Lung (tissue), 12 donors: Measurements from ENCODE around the gene PXMP2. TPM values are rescaled to one million over a fixed set of nuclear protein-coding genes. Genes with fewer than 3 reads are reported as not detected.

ENCODE experiments used
- ATAC-seq: fragments of 200-7000 bp; cut with Tn5 transposase; one replicate; pipeline ENCODE4 v1.9.1; 2020; ENCODE audit warnings: moderate number of reproducible peaks; ENCODE audit not compliant: insufficient read depth, low FRiP score
- DNase-seq, 3 donors: peaks; one replicate each; pipeline ENCODE4 v3.0.0-alpha.2; 2013 to 2017
- H3K27ac ChIP-seq, 2 donors: one replicate each; pipeline ENCODE4 v1.5.1; 2013; ENCODE audit warnings: mild to moderate bottlenecking in 2 of 2, moderate library complexity in 2 of 2, control low read depth in 1 of 2, inconsistent platforms in 1 of 2, low read depth in 1 of 2, low read length in 1 of 2
- H3K27me3 ChIP-seq, 3 donors: one replicate each; pipeline ENCODE4 v1.5.1; 2013; ENCODE audit warnings: low read length in 2 of 3; ENCODE audit not compliant: control insufficient read depth in 3 of 3, insufficient read depth in 3 of 3
- H3K36me3 ChIP-seq, 4 donors: one replicate each; pipeline ENCODE4 v1.5.1; 2013; ENCODE audit warnings: low read length in 4 of 4, mild to moderate bottlenecking in 1 of 4, moderate library complexity in 1 of 4; ENCODE audit not compliant: control insufficient read depth in 4 of 4, insufficient read depth in 4 of 4
- H3K4me1 ChIP-seq, 5 donors: one replicate each; pipeline ENCODE4 v1.5.1; 2013; ENCODE audit warnings: low read length in 5 of 5, mild to moderate bottlenecking in 2 of 5, moderate library complexity in 1 of 5; ENCODE audit not compliant: control insufficient read depth in 5 of 5, insufficient read depth in 5 of 5
- H3K4me3 ChIP-seq: one replicate; pipeline ENCODE4 v1.5.1; 2013; ENCODE audit warnings: mild to moderate bottlenecking, control low read depth, moderate library complexity
- H3K9ac ChIP-seq, 2 donors: one replicate each; pipeline ENCODE4 v1.5.1; 2013; ENCODE audit warnings: low read length in 2 of 2, control low read depth in 1 of 2; ENCODE audit not compliant: insufficient read depth in 1 of 2
- H3K9me3 ChIP-seq, 4 donors: one replicate each; pipeline ENCODE4 v1.5.1; 2013; ENCODE audit warnings: low read length in 3 of 4, mild to moderate bottlenecking in 1 of 4, moderate library complexity in 1 of 4; ENCODE audit not compliant: control insufficient read depth in 4 of 4, insufficient read depth in 3 of 4
- WGBS, 2 donors: extraction: QIAGEN DNeasy Blood & Tissue Kit; methylation state at CpG; one replicate each; pipeline ENCODE4 v1.1.7; 2013; 5-methylcytosine and 5-hydroxymethylcytosine counted together
- polyA plus RNA-seq, 2 donors: library from polyadenylated mRNA; stranded (reverse); fragments of 200-250 nt; gene quantifications; one replicate each; pipeline ENCODE4 v1.2.1, GENCODE V29; 2013
- total RNA-seq, 2 donors: library from RNA; depleted of rRNA in 1 of 2; stranded (reverse); fragments of >200 nt in 1 of 2; gene quantifications; one replicate each; pipeline ENCODE4 v1.2.1, GENCODE V29; 2014 to 2021
- TF ChIP-seq, protein P1 (sequence below): IDR thresholded peaks from 2 replicates; pipeline ENCODE4 v1.5.1; 2012; ENCODE audit warnings: mild to moderate bottlenecking; ENCODE audit errors: control extremely low read depth, extremely low read depth
- donor health status: control.
- donor health status: control.
- donor health status: Bipolar disorder and iron deficiency.
- donor health status: healthy.
- donor health status: DM: yes; HTN: yes; CAD: no.

The PXMP2 gene
- total and polyA plus RNA-seq, 4 donors, result 5.6 to 15.3 (median 13.2) TPM

DNA sequence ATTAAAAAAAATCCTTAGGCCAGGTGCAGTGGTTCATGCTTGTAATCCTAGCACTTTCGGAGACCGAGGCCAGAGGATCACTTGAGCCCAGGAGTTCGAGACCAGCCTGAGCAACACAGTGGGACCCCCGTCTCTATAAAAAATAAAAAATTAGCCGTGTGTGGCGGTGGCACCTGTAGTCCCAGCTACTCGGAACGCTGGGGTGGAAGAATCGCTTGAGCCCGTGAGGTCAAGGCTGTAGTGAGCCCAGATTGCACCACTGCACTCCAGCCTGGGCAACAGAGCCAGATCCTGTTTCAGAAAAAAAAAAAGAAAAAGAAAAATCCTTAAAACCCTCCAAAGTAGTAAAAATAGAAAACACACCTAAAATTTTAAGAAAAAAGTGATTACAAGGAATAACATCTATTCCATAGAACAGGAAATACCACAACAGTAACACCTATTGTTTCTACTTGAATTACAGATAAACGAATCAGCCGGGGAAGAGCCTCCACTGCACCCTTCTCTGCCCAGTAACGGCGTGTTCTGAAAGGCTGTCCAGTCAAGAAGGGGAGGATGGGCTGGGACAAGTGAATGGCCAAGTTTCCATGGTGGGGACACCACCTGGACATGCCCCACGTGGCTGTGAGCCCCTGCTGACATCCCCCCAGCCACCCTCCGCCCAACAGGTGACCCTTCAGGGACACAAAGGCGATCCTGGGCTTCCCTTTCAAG lies 18.1 kb upstream of the PXMP2 start:
- ATAC-seq (no peak), DNase-seq (no peak)
- TF ChIP-seq, protein P1, sequence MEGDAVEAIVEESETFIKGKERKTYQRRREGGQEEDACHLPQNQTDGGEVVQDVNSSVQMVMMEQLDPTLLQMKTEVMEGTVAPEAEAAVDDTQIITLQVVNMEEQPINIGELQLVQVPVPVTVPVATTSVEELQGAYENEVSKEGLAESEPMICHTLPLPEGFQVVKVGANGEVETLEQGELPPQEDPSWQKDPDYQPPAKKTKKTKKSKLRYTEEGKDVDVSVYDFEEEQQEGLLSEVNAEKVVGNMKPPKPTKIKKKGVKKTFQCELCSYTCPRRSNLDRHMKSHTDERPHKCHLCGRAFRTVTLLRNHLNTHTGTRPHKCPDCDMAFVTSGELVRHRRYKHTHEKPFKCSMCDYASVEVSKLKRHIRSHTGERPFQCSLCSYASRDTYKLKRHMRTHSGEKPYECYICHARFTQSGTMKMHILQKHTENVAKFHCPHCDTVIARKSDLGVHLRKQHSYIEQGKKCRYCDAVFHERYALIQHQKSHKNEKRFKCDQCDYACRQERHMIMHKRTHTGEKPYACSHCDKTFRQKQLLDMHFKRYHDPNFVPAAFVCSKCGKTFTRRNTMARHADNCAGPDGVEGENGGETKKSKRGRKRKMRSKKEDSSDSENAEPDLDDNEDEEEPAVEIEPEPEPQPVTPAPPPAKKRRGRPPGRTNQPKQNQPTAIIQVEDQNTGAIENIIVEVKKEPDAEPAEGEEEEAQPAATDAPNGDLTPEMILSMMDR, result no peak
- no peak overlapping the region for H3K4me3 ChIP-seq
- WGBS, 2 donors, result 90 to 93% methylated on average over 17 of the region's 17 CpGs
- H3K27ac ChIP-seq, result no peak overlapping the region
- no peak overlapping the region for H3K9ac ChIP-seq
- H3K36me3 ChIP-seq, result peaks cover 19 to 62% (median 40%) of the 10 kb centered on the region in 4 donors
- H3K27me3 ChIP-seq, result no peaks in the 10 kb centered on the region
- H3K9me3 ChIP-seq, result no peaks in the 10 kb centered on the region
- no peaks in the 10 kb centered on the region for H3K4me1 ChIP-seq

DNA sequence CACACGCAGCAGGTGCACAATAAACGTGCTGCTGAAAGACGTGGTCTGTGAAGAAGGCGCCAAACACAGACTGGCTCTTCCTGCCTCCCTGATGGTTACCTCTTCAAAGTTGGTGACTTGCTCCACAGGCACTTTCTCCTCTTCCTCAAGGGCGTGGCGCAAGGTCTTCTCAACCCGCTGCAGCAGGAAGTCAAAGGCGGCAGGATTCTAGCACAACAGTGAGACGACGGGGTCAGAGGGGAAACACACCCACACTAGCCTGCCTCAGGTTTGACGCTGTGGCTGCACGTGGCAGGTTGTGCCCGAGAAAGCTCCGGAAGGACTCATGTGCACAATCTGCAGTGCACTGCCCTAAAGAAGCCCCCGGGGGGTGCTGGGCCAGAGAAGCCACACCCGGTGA lies 15.3 kb upstream of the PXMP2 start:
- 57 to 75% methylated on average over 16 of the region's 16 CpGs for WGBS, 2 donors
- H3K9me3 ChIP-seq, result no peaks in the 10 kb centered on the region
- H3K27me3 ChIP-seq, result no peaks in the 10 kb centered on the region
- ATAC-seq (no peak), DNase-seq (no peak)
- peaks cover 22 to 59% (median 30%) of the 10 kb centered on the region in 4 donors for H3K36me3 ChIP-seq
- no peak overlapping the region for H3K9ac ChIP-seq
- H3K4me1 ChIP-seq, result no peaks in the 10 kb centered on the region
- TF ChIP-seq, protein P1, result no peak
- no peak overlapping the region for H3K4me3 ChIP-seq
- no peak overlapping the region for H3K27ac ChIP-seq

DNA sequence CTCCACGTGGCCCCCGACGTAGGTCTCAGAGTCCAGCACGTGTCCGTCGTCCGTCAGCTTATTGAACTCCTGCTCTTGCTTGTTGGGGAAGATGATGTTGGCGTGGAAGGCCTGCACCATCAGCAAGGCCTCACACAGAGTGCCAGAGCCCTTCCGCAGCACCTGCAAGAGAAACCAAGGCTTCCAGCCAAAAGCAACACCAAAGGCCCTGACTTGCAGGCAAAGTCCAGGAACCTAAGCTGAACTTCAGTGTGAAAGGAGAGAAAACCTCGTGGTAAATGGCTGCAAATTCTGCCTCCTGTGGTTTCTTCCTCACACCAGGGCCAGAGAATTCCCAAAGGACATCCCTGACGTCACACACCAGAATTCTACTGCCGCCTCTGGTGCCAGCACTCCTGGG lies 14.7 kb upstream of the PXMP2 start:
- WGBS, 2 donors, result 92 to 95% methylated on average over 12 of the region's 12 CpGs
- no peak overlapping the region for H3K9ac ChIP-seq
- no peak for ATAC-seq
- no peaks in the 10 kb centered on the region for H3K4me1 ChIP-seq
- H3K36me3 ChIP-seq, result peaks cover 21 to 58% (median 28%) of the 10 kb centered on the region in 4 donors
- no peak overlapping the region for H3K4me3 ChIP-seq
- TF ChIP-seq, protein P1, result no peak
- no peak for DNase-seq
- H3K9me3 ChIP-seq, result no peaks in the 10 kb centered on the region
- H3K27ac ChIP-seq, result no peak overlapping the region
- no peaks in the 10 kb centered on the region for H3K27me3 ChIP-seq
